H1 (cell line): ENCODE results near the gene PNMA8C. TPM values are rescaled to one million over a fixed set of nuclear protein-coding genes. Genes with fewer than 3 reads are reported as not detected.

Source experiments
- MAFK ChIP-seq: IDR thresholded peaks from 2 replicates; pipeline ENCODE4 v1.6.1; 2012; ENCODE audit warnings: low read depth, mild to moderate bottlenecking, improper control_type of control experiment, low read length
- POU5F1 ChIP-seq: IDR thresholded peaks from 2 replicates; pipeline ENCODE4 v1.6.1; 2011; ENCODE audit warnings: low read depth, mild to moderate bottlenecking, low read length, moderate library complexity
- ZNF274 ChIP-seq: IDR thresholded peaks from 2 replicates; pipeline ENCODE4 v1.7.0; 2012; ENCODE audit warnings: low read length, borderline replicate concordance; ENCODE audit errors: extremely low read depth
- polyA plus RNA-seq, 7 experiments: library from polyadenylated mRNA; depleted of rRNA in 3 of 7; stranded (reverse) in 5 of 7; unstranded in 2 of 7; fragments of >200 nt in 5 of 7; fragments of 200-250 nt in 2 of 7; gene quantifications; 1 replicate in 5 of 7; 2 replicates in 1 of 7; 4 replicates in 1 of 7; pipeline versions ENCODE4 v1.2.1 to v1.2.3, GENCODE V29; 2011 to 2013; ENCODE audit warnings: missing spikeins in 2 of 7, mixed read lengths in 2 of 7
- total RNA-seq: library from RNA; stranded (reverse); fragmentation: NEBNext Ultra II Directional; extraction: Animal tissue kit (Norgen Biotek cat#: 25700); gene quantifications from 2 replicates; pipeline ENCODE4 v1.2.1, GENCODE V29; 2021

PNMA8C gene
- total and polyA plus RNA-seq, 2 of the 8 experiments (the other 6 are each of a cell fraction or from before 2014, with no cell fraction given) = 0.53 to 1.8 TPM

- TF ChIP-seq POU5F1 (no peak), MAFK (no peak), ZNF274 (no peak)
Observed at GRCh38 chr19:46450737-46451136, 22.0 kb upstream of the PNMA8C start (continued).
